HS-27A (cell line): ENCODE results near the gene VIL1.

ENCODE experiments used
- DNase-seq: peaks from one replicate; pipeline ENCODE4 v3.0.0-alpha.2; 2012; ENCODE audit warnings: low read depth, missing footprints

The VIL1 gene

DNA sequence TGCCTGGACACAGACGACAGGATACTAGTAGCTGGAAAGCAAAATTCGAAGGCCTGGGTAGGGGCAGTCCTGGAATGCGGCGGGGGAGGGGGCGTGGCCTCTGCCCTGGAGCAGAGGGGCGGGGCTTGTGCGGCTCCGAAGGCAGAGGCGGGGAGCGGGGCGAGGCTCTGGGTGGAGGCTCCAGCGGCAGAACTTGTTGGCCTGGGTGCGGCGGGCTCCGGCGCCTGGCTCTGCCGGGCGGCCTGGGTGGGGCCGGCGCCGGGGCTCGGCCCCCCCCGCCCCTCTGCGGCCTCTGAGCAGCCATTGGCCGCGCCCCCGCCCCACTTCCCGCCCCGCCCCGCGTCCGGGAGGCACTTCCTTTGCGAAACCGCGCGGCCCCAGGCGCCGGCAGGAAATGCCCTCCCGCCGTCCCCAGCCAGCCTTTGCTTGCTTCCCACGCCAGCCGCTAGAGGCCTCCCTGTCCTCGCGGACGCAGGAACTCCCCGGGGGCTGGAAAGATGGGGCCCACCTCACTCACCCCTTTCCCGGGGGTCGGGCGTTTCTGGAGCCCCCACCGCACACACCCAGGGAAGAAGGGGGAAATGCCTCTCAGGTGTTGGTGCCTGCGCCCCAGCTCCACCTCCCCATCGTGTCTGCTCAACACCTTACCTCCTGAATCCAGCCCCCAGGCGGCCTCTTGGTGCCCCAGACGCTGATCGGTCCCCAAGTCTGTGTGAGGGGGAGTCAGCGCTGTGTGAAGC, 12.5 kb upstream of the VIL1 start:
- no peak for DNase-seq

DNA sequence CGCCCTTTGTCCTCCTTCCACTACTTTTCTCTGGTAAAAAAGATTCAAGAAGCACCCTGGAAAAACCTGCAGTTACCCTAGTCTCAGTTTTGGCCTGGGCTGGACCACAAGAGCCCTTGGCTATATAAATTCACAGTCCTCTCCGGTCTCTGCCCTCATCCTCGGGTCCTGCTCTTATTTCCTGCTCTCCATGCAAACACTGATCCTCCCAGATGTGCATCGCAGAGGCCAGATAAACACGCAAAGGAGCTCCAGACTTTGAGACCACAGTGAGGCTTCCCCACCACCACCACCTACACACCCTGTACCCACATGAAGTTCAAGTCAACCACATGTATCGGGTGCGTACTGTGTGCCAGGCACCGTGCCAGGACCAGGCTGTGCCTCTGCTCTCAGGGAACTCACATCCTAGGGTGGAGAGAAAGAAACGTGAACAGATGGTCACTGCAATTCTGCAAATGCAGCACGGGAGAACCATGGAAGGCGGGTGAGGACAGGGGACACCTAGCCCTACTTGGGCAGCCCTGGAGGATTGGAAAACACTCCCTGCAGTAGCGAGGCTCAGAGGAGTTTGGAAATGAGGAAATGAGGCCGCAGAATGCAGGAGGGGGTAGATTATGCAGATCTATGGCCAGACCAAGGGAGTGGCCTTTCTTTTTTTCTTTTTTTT, 11.8 kb upstream of the VIL1 start:
- no peak for DNase-seq

DNA sequence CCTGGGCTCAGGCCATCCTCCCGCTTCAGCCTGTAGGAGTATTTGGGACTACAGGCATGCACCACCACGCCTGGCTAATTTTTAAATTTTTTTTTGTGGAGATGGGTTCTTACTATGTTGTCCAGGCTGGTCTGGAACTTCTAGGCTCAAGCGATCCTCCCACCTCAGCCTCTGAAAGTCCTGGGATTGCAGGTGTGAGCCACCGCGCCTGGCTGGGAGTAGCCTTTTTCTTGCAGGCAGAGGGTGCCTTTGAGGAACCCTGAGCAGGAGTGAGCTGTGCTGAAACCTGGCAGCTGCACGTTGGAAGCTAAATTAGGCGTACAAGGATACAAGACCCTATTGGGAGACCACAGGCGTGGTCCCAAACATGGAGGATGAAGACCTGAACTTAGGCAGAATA, 11.2 kb upstream of the VIL1 start:
- DNase-seq: no peak

DNA sequence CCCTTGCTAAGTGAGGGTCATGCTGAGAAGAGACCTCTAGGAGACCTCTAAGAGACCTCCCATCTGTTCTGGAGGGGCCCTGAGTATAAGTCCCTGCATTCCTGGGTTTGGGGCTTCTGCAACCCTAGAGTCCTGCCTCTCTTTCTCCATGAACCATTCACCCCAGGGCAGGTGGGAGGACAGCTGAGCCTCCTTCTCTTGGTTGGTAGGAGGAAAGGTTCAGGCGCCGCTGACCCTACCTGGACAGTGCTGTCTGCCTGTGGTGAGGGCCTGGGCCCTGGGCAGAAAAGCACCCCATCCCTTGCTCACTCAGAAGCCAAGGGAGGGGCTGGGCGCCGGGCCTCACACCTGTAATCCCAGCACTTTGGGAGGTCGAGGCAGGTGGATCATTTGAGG, 604 bp upstream of the VIL1 start:
- no peak for DNase-seq

DNA sequence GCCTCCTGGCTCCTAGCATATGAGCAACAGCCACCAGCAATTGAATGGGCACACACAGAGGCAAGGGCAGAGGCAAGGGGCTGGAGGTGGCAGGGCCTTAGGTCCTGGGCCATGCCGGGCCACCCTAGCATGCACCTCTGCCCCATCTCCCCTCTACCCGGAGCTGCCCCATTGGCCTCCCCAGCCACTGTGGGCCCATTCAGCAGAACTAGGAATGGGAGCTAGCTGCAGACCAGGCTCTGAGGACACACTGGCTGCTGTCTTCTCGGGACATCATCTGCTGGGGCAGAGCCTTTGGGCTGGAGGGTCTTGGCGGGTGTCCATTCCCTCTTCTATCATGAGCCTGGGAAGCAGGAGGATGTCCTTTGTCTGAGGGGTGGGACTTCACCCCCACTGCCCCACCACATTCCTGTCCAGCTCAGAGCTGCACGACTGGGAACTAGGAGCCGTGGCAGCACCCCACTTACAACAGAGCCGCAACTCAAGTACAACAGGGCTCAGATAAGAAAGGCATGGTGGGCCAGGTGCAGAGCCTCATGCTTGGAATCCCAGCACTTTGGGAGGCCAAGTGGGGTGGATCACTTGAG, 800 bp downstream of the VIL1 start:
- no peak for DNase-seq

DNA sequence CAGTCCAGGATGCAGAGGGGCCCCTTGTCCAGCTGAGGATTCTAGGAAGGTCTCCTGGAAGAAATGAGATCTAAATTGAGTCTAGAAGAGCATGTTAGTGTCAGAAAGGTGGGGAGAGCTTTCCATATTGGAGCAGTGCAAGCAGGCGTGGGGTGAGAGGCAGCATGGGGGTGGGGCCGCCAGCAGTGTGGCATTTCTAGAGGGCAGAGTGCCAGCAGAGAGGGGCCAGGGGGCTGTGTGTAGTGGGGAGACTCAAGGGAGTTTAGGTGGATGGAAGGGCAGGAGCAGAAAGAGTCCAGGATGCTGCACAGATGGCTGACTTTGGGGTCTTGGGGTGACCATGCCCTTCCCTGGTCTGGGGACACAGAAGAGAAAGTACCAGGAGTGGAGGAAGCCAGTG, 2.1 kb downstream of the VIL1 start:
- no peak for DNase-seq

DNA sequence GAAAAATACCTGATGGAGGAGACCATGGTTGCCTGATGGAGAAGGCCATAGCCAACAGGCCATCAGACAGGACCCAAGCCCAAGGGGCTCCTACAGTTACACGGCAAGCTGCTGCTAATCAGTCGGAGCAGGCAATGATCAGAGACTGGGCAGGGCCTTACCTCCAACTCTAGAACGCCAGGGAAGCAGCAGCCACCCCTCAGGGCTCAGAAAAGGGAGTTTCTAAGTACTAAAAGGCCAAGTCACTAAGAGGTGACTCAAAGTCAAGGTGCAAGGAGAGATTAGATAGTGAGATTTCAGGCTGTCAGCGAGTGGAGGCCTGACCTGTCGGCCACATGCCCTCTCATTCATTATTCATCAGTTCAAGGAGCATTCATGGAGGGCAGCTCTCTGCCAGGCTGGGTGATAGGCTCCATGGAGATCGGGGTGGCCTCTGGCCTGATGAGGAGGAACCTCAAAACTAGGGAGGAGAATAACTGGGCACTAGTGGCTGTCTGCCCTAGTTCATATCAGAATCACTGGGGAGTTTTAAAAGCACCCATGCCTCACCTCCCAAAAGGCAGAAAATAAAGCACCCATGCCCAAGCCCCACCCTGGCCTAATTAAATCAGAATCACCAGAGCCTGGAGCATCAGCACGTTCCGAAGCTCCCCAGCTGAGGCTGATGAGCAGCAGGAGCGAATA, 3.6 kb downstream of the VIL1 start:
- DNase-seq: no peak

DNA sequence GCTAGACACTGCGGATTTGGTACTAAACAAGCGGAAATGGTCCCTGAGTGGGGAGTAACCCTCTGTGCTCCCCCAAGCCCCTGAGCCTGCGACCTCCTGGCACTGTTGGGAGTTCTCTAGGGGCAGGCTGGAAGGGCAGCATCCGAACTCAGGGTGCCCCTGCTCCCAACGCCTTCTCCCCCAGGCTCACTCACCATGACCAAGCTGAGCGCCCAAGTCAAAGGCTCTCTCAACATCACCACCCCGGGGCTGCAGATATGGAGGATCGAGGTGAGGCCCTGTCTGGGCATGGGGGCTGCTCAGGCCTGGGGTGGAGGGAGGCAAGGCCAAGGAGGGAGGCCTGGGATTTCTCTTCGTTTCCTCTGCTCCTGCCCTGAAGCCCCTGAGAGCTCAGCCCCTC, 4.7 kb downstream of the VIL1 start:
- DNase-seq: no peak

DNA sequence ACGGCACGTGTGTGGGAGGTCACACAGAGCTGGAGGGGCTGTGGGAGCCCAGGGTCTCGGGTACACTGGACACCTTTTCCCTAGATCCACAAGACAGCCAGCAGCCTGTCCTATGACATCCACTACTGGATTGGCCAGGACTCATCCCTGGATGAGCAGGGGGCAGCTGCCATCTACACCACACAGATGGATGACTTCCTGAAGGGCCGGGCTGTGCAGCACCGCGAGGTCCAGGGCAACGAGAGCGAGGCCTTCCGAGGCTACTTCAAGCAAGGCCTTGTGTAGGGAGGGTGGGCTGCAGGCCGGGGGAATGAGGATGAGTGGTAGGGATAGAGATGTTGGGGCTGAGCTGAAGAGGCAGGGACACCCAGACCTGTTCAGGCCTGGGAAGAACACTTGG, 6.6 kb downstream of the VIL1 start:
- DNase-seq: no peak

DNA sequence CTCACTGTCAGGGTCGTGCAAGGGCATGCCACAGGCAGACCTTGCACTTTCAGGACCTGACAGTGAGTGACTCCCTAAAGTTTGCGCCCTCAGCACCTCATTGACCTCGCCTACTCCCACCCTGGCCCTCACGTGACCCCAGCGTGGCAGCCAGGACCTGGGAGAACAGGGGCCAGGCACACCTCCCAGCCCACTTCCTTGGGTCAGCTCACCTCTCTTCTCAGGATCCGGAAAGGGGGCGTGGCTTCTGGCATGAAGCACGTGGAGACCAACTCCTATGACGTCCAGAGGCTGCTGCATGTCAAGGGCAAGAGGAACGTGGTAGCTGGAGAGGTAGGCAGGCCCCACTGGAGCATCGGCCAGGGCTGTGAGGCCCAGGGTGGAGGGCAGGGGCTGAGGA, 8.8 kb downstream of the VIL1 start:
- no peak for DNase-seq

DNA sequence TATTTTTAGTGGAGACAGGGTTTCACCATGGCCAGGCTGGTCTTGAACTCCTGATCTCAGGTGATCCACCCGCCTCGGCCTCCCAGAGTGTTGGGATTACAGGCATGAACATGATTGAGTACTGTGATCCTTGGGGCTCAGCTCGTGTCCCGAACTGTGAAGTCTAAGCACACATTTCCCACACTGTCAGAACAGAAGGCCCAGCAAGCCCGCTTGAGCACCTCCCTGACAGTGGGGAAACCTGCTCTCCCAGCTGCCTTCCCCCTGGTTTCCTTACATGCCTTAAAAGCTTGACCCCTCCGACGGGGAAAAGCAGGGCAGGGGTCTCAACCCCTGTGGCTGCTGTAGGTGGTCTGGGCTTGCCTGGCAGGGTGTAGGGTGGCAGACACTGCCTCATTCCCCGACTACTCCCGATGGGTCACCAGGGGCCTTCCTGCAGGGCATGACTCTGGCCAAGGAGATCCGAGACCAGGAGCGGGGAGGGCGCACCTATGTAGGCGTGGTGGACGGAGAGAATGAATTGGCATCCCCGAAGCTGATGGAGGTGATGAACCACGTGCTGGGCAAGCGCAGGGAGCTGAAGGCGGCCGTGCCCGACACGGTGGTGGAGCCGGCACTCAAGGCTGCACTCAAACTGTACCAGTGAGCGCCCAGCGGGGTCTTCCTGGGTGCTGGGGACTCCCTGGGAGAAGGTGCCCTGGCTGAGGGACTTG, 10.1 kb downstream of the VIL1 start:
- DNase-seq: no peak

DNA sequence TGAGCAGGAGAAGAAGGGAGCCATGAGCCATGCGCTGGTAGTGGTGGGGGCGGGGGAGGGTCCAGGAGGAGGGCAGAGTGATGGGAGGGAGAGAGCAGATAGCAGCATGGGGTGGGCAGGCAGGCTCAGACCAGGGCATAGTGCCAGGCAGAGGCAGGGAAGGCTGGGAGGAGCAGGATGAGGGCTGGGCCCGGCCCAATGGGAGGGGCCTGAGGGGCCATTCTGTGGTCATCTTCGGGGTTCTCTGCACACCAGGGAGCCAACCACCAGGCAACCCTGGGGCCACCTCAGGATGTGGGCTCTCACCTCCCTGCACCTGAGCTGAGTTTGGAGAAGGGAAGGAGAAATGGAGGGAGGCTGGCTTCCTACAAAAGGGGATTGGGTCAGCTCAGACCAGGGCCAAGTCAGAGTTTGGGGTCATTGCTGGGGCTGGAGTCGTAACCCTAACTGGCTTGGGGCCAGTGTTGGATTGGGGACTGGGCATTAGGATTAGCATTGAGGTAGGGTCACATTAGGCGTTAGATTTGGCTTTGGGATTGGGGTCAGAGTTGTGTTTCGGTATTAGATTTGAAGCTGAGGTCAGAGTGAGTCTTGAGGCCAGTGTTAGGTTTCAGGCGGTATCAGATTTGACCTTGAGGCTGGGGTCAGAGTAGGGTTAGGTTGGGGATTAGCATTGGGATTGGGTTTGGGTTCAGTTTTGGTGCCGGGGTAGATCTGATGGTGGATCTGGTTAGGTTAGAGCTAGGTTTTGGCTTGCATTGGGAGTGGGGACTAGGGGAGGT, 11.2 kb downstream of the VIL1 start:
- no peak for DNase-seq

DNA sequence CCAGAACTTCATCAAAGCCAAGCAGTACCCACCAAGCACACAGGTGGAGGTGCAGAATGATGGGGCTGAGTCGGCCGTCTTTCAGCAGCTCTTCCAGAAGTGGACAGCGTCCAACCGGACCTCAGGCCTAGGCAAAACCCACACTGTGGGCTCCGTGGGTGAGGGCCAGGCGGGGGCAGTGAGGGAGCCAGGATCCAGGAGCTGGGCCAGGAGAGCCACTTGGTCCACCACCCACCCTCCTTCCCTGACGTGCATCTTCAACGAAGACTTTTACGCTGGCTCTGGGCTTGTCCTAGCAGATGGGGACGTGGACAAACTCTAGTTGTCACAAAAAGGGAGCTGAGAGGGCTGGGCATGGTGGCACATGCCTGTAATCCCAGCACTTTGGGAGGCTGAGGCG, 11.8 kb downstream of the VIL1 start:
- DNase-seq: no peak

DNA sequence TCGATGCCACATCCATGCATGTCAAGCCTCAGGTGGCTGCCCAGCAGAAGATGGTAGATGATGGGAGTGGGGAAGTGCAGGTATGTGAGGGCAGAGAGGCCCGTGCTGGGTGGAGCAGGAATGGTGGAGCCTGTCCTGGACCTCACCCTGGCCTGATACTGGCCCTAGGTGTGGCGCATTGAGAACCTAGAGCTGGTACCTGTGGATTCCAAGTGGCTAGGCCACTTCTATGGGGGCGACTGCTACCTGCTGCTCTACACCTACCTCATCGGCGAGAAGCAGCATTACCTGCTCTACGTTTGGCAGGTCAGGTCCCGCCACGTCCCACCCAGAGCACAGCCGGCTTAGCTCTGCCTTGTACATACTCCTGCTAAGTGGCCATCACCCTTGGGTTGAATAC, 13.0 kb downstream of the VIL1 start:
- DNase-seq: no peak

DNA sequence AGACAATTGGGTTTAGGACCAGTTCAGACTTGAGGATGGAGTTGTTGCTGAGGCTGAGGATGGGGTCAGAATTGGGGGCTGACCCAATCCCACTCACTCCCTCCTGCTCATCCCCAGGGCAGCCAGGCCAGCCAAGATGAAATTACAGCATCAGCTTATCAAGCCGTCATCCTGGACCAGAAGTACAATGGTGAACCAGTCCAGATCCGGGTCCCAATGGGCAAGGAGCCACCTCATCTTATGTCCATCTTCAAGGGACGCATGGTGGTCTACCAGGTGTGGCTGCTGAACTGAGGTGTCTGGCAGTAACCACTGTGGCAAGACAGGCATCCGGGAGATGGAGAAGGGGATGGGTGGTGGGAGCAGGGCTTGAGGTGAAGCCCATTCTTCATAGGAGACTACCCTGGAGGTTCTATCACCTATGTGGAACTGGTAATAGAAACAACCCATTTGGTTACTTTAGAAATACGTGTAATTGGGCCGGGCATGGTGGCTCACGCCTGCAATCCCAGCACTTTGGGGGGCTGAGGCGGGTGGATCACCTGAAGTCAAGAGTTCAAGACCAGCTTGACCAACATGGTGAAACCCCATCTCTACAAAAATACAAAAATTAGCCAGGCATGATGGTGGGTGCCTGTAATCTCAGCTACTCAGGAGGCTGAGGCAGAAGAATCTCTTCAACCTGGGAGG, 13.9 kb downstream of the VIL1 start:
- no peak for DNase-seq

DNA sequence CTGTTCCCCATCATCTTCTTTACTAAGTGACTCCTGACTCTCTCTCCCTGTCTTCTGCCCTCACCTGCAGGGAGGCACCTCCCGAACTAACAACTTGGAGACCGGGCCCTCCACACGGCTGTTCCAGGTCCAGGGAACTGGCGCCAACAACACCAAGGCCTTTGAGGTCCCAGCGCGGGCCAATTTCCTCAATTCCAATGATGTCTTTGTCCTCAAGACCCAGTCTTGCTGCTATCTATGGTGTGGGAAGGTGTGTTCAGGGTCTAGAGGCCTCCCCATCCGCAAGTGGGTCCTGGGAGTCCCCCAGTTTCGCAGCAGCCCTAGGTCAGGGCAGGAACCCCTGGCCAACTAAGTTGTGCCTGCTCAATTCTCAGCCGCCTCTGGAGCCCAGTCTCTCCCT, 15.5 kb downstream of the VIL1 start:
- DNase-seq: no peak

DNA sequence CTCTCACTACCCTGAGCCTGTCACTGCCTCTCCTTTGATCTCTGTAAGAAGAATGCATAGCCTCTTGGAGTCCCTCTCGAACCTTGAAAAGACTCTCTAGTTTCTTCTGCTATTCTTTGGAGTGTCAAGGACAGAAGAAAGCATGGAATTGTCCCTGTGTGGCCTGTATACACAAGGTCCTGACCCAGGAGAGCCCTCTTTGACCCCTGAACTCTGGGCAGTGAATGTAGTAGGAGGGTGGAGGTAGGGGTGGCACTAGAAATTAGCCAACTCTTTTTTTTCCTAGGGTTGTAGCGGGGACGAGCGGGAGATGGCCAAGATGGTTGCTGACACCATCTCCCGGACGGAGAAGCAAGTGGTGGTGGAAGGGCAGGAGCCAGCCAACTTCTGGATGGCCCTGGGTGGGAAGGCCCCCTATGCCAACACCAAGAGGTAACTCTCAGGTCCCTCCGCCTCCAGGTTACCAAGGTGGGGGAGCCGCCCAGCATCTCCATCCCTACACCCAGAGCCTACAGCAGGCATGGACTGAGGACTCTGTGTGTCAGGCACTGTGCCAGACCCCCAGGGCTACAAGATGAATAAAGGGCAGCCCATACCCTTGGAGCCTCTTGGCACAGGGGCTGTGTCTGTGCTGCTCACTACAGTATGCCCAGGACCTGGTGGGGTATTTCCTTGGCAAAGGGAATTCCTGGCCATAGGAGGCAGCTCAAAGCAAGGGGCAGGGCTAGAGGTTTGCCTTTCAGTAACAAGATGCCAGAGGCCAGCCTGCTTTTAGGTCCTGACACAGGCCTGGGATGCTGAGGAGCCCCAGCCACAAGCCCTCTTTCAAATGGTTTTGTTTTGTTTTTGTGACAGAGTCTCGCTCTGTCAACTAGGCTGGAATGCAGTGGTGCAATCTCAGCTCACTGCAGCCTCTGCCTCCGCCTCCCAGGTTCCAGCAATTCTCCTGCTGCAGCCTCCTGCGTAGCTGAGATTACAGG, 16.4 kb downstream of the VIL1 start:
- DNase-seq: no peak

DNA sequence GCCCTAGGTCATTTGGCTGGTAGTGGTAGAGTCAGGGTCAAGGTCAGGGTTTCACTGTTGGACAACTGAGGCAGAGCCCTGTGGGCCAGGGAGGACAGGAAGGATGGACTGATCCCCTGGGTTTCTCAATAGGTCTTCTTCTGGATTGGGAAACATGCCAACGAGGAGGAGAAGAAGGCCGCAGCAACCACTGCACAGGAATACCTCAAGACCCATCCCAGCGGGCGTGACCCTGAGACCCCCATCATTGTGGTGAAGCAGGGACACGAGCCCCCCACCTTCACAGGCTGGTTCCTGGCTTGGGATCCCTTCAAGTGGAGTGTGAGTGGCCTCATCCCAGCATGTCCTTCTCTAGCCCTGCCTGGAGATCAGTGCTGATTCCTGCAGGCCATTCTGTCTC, 18.1 kb downstream of the VIL1 start:
- no peak for DNase-seq

DNA sequence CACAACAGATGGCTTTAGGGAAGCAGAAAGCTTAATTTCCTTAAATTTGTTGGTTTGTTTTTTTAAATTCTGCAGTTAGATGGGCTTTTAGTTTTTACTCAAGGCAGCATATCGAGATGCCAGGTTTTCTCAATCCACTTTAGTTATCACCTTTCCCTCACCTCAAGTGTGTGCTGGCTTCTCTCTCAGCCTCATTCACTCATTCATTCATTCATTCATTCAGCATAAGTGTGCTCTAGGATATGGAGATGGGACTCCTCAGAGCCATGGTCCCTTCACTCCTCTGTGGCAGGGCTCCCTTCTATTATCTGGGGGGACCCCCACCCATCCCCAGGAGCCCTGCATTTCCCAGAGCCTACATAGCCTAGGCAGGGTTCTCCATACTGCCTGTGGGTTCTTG, 19.0 kb downstream of the VIL1 start:
- no peak for DNase-seq

DNA sequence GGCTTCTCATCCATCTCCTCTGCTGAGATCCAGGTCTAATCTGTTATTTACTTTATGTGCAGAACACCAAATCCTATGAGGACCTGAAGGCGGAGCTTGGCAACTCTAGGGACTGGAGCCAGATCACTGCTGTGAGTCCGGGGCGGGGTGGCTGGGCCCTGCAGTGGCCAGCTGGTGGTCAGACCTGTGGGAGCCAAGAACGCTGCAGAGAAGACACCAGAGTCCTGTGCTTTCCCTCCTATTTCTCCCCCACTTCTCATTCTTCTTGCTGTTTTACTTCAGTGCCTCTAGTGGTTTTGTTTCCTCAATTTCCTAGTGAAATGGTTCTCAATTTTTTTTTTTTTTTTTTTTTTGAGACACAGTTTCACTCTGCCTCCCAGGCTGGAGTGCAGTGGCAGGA, 19.7 kb downstream of the VIL1 start:
- DNase-seq: no peak
